ENCODE results near the gene NRDC. TPM values are rescaled to one million over a fixed set of nuclear protein-coding genes. Genes with fewer than 3 reads are reported as not detected.
A peak's percentile ranks its signal among the peaks of the same experiment; 100 is the strongest.
"Not testable (repeated sequence)": the region's sequence is repeated elsewhere in the genome, so short reads cannot be mapped to it uniquely, and the experiment has no call there.

Gene NRDC
- total and polyA plus RNA-seq, 7 donors, result 34.4 to 91.4 (median 71.0) TPM

DNA sequence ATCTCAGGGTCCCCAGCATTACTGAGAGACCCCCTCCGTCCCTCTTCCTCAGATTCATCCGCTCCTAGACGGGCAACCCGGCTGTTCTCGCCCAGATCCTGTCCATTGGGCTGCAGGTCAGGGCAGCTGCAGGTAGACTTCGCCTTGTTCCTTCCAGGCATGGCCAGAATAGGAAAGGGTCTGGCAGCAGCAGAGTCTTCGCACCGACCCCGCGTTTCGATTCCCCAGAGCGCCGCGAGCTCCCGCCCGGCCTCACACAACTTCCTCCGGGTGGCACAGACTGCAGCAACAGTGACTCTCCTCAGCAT is 265 bp downstream of the NRDC start:
- Histone ChIP-seq H3K36me3 (no peaks in the 10 kb centered on the region), H3K27me3 (peaks cover 0 to 4% (median 0%) of the 10 kb centered on the region in 3 donors), H3K9me3 (no peaks in the 10 kb centered on the region), H3K4me1 (peaks cover 0 to 45% (median 30%) of the 10 kb centered on the region in 4 donors), H3K27ac (peak overlapping the region; percentile 94 to 99 (median 98)), H3K4me3 (peak overlapping the region; percentile 89 to 97 (median 92))
- DNase-seq, result no peak
- intact Hi-C loops (cut with DNase I), result loop anchor here (10.0 kb wide), 1 partner anchor 913 kb away; the partner anchor contains the start of gene FAF1
- 0 to 1% methylated on average over 17 of the region's 17 CpGs for WGBS, 2 donors
- TF ChIP-seq POLR2A (IDR thresholded peaks at IDR 0.05) (no peak), EP300 (IDR thresholded peaks at IDR 0.05) (no peak), POLR2AphosphoS5 (IDR thresholded peaks at IDR 0.05) (no peak), CTCF (IDR thresholded peaks at IDR 0.05) (no peak)

DNA sequence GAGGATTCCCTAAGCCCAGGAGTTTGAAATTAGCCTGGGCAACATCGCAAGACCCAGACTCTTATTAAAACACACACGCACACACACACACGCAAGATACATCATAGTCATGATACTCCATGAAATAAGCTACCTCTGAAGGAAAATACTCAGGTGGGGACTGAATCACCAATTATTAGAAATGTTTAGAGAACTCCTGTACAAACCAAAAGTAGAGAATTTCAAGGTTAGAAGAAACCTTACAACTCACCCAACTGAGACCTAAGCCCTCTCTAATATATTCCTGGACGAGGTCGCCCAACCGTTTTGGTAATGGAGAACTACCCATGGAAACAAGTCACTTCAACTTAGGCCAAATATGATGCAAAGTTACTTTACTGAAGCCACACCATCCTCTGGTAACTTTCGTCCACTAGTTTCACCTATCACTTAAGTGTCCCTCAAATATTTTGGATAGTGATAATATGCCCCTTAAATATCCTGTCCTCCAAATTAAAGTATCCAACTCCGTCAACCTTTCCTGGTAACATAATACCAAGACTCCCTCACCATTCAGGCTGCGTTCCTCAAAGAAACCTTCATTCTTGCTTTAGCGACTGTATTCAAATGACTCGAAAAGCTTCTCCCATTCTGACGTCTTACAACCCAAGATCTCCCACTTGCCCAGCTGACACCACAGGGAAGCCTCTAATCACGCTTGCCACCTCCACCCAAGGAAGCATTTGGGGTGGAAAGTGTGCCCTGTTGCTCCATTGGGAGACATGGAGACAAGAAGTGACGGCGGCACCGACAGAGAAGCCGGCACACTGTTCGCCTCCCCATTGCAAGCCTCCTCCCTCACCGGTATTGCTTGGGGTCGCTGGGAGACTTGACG is 856 bp downstream of the NRDC start:
- Histone ChIP-seq H3K36me3 (no peaks in the 10 kb centered on the region), H3K27ac (peak overlapping the region; percentile 94 to 99 (median 98)), H3K4me1 (peaks cover 0 to 51% (median 32%) of the 10 kb centered on the region in 4 donors), H3K27me3 (no peaks in the 10 kb centered on the region), H3K9me3 (no peaks in the 10 kb centered on the region), H3K4me3 (peak overlapping the region; percentile 89 to 97 (median 92))
- TF ChIP-seq CTCF (IDR thresholded peaks at IDR 0.05) (no peak), POLR2A (IDR thresholded peaks at IDR 0.05) (no peak), POLR2AphosphoS5 (IDR thresholded peaks at IDR 0.05) (no peak), EP300 (IDR thresholded peaks at IDR 0.05) (no peak)
- intact Hi-C loops (cut with DNase I), result loop anchor here (10.0 kb wide), 1 partner anchor 913 kb away; the partner anchor contains the start of gene FAF1
- 14% methylated on average over 21 of the region's 21 CpGs for WGBS, 2 donors
- peak; percentile 66 for DNase-seq

DNA sequence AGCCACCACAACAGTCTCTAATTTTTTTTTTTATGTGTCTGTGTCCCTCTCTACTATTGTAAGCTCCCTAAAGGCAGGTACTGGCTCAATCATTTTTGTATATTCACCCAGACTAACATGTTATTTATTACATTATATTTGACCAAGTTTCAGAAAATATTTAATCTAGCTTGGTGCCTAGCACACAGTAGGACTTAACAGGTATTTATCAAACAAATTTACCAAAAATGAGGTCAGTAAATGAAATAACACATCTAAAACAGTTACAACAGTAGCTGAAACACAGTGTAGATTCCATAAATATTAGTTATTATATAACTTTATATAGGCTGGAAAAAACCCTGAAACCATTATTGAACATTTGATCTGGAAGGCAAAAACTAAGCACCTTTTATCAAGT is 2.7 kb downstream of the NRDC start:
- Histone ChIP-seq H3K9me3 (no peaks in the 10 kb centered on the region), H3K4me3 (no peak overlapping the region), H3K36me3 (no peaks in the 10 kb centered on the region), H3K4me1 (peaks cover 0 to 63% (median 36%) of the 10 kb centered on the region in 4 donors), H3K27ac (no peak overlapping the region), H3K27me3 (no peaks in the 10 kb centered on the region)
- no peak for DNase-seq
- no peak for TF ChIP-seq CTCF (IDR thresholded peaks at IDR 0.05)
- TF ChIP-seq EP300 (IDR thresholded peaks at IDR 0.05), result no peak
- intact Hi-C loops (cut with DNase I), result loop anchor here (10.0 kb wide), 1 partner anchor 911 kb away; the partner anchor contains the start of gene FAF1

GRCh38 chr1:51875291-51875772 is 3.2 kb downstream of the NRDC start:
- Histone ChIP-seq H3K27me3 (no peaks in the 10 kb centered on the region), H3K4me3 (no peak overlapping the region), H3K27ac (no peak overlapping the region), H3K36me3 (no peaks in the 10 kb centered on the region), H3K9me3 (no peaks in the 10 kb centered on the region), H3K4me1 (peaks cover 0 to 63% (median 36%) of the 10 kb centered on the region in 4 donors)
- no peak for TF ChIP-seq POLR2A (IDR thresholded peaks at IDR 0.05)
- no peak for TF ChIP-seq POLR2AphosphoS5 (IDR thresholded peaks at IDR 0.05)
- no peak for TF ChIP-seq EP300 (IDR thresholded peaks at IDR 0.05)
- TF ChIP-seq CTCF (IDR thresholded peaks at IDR 0.05), result no peak
- intact Hi-C loops (cut with DNase I), result loop anchor here (10.0 kb wide), 1 partner anchor 911 kb away; the partner anchor contains the start of gene FAF1
- 25 to 58% methylated on average over 6 of the region's 6 CpGs for WGBS, 2 donors
- DNase-seq, result no peak

DNA sequence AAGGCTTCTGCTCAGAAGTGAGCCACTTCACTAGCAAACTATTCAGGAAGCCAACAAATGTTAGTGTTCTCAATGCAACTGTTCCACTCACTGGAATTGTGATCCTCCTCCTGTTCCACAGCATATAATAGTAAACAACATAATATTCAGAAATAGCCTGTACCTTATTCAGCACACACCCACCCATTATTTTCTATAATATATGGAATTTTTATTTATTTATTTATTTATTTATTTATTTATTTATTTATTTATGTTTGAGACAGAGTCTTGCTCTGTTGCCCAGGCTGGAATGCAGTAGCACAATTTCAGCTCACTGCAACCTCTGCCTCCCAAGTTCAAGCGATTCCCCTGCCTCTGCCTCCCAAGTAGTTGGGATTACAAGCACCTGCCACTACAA is 5.3 kb downstream of the NRDC start:
- not testable (repeated sequence) for H3K27me3 ChIP-seq, H3K9me3 ChIP-seq, DNase-seq, H3K27ac ChIP-seq, H3K36me3 ChIP-seq, H3K4me3 ChIP-seq
- peaks cover 0 to 58% (median 38%) of the 10 kb centered on the region in 4 donors for H3K4me1 ChIP-seq
- 94 to 100% methylated on average over 1 of the region's 1 CpG for WGBS, 2 donors
- intact Hi-C loops (cut with DNase I), result loop anchor here (10.0 kb wide), 1 partner anchor 908 kb away; the partner anchor contains the start of gene FAF1

Measured in sigmoid colon (tissue), 7 donors.